HG02678 (cell line): ENCODE measurements around the gene NTRK2.
A peak's percentile ranks its signal among the peaks of the same experiment; 100 is the strongest.

ENCODE experiments used
- ATAC-seq: cut with Tn5 transposase; IDR thresholded peaks from one replicate; pipeline ENCODE4 v1.9.1; 2021; ENCODE audit warnings: mild to moderate bottlenecking, moderate library complexity; ENCODE audit not compliant: unreplicated experiment

NTRK2 gene

DNA sequence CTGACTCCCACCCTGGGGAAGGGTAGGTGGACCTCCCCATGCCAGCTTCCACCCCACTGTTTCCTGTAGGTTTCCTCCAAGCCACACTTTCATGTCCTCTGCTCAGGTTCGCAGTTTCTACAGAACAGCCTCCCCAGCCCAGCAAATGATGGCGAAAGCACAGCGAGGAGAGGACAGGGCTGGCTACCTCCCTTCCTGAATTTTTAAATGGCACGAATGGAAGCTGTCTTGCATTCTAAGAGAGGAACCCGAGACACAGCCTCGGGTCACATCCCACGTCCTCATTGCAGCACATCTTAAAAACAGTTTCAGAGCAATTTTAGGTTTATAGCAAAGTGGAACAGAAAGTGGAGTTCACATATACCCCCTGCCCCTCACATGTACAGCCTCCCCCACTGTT lies 330.3 kb downstream of the NTRK2 start:
- no peak for ATAC-seq

DNA sequence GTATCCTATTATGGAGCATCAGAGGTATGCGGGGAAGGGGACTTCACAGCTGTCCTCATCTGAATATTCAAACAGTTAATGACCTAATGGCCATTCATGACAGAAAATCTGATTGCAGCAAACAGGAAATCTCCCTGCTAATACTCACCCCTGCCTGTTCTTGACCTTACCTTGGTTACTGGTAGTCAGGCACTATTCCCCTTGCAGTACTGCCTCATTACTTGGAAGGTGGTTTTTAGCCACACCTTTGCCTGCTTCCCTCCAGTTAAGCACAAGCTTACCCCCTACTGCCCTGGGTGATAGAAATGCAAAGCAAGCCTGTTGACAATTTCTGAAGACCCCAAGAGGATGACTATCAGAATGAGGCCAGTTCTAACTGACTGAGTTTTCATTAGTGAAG lies 332.4 kb downstream of the NTRK2 start:
- ATAC-seq: no peak

DNA sequence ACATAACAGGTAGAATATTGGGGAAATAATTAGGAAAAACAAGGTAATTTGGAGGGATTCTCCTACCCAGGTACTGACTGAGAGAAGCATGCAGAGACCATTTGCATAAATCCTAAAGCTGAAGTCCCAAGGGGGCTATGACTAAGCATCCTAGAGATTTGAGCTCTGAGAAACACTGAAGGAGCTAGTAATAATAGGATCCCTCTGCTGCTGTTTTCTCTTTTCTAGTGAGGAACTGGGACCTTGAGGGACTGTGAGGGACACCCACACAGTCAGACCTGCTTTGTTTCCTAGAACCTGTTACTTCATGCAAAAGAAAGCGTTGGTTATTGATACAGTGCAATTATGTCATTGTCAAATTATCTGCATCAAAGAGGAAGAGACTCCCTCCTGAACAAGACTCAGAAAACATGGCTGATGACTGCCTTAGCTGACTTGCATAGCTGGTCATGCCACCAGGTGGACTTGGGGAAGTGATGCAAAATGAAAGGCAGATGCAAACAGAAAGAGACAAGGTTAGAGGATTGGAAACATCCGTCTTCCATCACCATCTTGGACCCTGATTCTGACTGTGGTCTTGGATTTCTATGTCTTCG lies 335.4 kb downstream of the NTRK2 start:
- no peak for ATAC-seq

DNA sequence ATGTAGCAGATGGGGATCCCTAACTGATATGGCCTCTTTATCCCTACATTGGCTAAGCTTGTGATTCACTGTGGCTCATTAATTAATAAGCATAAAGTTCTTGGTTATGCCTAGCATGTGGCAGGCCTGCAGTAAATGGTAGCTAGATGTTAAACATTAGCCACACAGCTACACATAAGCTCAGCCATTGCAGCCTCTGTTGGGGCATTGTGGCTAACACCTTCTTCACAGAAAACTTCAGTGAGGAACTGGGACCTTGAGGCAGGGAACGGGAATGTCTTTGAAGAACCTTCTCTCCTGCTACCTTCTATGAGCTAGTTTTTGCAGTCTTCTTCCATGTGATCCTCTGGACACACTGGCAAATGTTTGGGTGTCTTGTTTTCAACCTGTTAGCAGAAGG lies 338.2 kb downstream of the NTRK2 start:
- no peak for ATAC-seq

DNA sequence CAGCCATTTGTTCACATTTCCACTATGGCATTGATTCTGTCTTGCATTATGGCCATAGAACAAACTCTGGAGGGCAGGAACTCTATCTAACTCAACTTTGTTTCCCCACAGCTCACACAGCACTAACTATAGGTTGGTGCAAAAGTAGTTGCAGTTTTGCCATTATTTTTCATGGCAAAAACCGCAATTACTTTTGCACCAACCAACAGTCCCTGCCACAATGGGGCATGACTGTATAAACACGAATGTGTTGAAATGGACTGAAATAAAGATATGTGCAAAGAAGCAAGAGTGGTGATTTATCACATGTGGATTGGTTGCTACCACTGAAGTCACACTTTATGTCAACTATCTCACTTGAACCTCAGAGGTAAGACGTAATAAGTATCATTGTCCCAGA lies 338.7 kb downstream of the NTRK2 start:
- no peak for ATAC-seq

DNA sequence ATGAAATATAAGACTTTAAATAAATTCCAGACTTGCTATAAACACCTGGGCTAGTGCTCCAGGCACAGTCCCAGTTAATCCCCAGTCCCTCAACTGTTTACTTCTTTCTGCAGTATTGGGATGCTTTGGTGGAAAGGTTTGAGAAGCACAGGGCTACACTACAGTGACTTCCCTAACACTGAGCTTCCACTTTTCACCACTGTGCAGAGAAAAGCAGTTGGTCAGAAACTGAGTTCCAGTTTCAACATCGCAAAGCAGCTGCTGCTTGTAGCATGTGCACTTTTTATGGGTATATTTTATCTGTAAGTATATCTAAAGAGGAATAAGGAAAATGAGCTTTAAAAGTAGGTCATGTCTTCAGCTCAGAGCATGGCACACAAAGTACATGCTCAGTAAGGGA lies 339.7 kb downstream of the NTRK2 start:
- ATAC-seq: peak; percentile 93

DNA sequence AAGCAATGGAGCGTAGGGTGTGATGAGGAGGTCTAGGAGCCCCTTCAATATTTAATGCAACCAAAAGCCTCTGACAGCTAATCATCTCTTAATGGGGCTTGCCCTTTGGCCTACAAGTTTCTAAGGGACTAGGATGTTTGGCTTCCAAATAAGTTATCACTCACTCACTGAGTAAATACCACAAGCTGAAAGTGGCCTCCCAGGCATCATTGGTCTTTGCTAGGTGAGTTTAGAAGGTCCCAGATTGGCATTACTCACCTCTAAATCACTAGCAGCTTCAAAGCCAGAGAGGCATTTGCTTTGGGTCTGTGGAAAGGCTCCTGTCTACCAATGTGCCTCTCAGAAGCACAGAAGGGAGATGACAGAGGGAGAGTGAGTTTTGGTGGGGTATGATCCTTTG lies 344.2 kb downstream of the NTRK2 start:
- ATAC-seq: no peak

DNA sequence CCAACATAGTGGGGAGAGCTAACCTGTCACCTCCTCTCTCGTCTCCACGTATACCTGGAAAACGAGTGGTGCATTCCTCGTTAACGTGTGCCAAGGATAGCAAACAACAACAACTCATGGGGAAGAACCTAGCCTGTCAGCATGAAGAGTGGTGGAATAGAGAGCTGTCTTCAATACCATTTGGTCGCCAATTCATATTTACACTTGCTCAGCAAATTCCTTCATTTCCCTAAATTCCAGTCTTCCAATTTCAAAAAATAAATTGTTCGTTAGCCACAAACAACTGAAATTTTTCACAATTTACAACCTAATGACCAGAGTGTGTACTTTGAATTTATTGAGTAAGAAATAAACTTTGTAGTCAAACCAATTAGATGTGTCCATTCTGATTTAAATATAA lies 344.8 kb downstream of the NTRK2 start:
- no peak for ATAC-seq

DNA sequence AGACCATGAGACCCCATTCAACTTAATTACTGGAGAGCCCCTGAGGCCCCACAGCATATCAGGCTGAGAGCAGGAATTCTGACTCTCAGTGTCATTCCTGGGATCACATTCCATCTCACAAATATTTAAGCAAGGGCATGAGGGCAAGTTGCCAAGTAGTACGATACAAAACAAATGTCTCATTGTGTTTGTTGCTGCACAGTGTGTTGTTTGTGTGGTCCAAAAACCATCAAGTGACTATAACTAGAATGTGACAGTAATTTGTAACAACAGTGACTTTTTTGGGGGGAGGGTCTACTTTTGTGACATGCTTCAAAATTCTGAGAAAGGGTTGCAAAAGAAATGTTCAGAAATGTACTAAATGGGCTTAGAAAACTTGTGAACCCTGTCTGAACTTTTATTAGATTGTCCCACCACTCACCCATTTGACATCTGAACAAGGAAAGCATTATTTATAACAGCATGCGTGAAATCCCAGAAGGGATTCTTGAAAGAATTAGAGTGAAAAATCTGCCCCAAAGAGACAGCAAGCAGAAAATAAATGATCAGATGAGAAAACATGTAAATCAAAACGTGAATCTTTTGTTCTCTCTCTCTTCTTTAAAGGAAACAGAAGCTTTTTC lies 347.0 kb downstream of the NTRK2 start:
- no peak for ATAC-seq

DNA sequence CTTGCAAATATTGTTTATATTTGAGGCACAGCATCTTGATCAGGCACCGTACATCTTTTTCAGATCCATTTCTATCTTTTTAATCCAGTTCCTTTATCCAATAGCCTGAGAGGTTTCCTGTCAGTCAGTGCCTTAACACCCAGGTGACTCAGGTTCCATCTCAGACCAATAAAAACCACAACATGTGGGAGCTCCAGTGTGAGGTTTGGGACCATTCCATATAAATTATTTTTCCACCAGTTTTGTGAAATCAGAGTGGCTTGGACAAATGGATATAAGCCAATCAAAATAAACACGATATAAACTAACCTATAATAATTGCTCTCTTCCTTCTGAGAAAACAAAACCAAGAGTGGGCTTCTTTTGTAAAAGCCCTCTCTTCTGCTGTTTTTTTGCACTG lies 351.3 kb downstream of the NTRK2 start:
- no peak for ATAC-seq

DNA sequence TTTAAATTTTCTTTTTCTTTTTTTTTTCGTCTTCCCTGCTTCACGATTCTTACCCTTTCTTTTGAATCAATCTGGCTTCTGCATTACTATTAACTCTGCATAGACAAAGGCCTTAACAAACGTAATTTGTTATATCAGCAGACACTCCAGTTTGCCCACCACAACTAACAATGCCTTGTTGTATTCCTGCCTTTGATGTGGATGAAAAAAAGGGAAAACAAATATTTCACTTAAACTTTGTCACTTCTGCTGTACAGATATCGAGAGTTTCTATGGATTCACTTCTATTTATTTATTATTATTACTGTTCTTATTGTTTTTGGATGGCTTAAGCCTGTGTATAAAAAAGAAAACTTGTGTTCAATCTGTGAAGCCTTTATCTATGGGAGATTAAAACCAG lies 352.2 kb downstream of the NTRK2 start:
- no peak for ATAC-seq

DNA sequence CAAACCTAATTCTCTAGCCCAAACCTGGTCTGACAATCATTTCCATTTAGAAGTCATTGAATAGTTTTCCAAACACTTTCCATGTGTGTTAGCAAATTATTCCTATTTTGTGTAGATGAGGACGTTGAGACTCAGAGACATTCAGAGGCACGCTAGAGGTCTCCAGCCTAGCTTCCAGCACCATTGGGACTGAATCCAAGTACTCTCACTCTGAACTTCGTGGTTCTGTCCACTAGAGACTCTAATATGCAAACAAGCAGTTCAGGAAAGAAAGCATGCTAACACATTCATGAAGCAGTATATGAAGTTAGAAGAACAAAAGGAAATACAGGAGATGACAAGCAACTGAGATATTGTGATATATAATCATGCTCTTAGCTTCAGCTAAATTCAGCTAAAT lies 354.8 kb downstream of the NTRK2 start:
- no peak for ATAC-seq

DNA sequence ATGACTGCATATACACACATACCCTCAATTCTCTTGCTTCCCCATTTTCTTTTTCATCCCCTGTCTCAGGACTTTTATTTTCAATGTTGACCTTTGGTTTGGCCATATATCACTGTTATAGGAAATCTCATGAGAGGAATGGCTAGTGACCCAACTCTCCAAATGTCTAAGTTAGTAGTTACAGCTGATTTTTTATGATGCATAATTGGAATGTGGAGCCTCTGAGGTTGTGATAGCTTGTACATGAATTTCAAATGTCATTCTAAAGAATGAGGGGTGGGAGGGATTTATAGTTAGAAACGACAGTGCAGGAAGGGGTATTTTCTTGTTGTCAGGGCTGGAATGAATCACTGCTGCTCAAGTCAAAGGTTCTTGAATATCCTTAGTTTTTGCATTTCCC lies 356.1 kb downstream of the NTRK2 start:
- ATAC-seq: no peak

DNA sequence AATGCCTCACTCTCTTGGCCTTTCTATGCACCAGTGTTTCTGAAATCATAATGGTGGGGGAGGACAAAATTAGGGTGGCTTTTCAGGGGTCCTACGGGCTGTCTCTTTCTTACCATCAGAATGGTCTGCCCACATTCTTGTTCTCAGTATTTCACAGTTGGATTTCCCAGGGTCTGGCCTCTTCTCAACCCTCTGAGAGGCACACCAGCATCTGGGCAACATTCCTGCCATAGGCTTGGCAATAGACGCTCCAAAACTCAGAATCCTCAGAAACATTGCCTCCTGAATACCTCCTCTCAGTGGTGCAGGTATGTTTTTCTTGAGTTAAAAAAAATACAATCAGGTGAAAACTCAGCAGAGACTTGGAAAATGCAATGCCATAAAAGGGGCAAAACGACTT lies 358.3 kb downstream of the NTRK2 start:
- ATAC-seq: no peak

DNA sequence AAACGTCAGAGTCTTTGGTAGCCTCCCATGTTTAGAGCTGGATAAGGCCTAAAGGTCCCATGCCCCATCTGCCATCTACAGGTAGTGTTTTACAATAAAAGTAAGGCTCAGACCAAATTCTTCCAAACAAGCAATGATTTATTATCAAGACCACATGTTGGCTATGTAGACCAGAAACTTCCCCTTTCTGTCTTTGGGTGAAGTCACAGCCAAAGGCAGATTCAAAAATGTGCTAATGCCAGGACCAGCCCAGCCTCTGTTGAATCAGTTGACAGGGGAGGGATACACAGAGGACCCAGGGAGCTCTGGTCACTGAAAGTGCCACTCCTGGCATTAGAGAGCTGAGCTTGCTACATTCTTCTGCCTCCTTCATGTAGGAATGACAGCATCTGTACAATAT lies 360.8 kb downstream of the NTRK2 start:
- no peak for ATAC-seq

DNA sequence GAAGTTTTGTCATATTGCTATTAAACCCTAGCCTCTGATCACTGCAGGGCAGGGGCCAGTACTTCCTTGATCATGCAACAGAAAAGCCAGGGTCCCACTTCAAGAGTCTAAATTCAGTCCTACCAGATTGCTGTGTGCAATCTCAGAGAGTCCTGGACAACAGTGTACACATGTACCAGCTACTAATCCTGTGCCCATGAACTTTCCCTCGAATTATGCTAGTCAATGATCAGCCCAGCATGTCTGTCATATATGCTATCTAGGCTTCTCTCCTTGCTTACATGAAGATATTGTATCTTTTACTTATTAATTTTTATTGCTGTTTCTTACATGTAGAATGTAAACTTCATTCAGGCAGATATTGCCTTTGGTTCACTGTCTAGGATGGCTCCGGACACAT lies 367.0 kb downstream of the NTRK2 start:
- ATAC-seq: no peak

DNA sequence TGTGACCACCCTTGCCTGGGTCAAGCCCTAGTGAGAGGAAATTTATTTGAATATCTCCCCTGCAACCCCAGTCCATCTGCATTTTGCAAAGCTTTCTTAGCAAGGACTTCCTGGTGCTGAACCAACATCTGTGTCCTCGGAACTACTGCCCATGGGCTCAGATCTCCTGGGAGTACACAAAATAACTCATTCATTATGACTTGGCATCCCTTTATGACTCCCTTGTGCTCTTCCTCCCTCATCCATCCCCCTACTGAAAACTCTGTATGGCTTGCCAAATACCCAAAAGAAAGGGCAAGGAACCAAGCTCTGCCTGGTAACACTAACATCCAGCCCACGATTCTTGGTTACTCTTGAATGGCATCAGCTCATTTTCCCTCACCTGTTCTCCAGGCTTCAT lies 368.5 kb downstream of the NTRK2 start:
- no peak for ATAC-seq

DNA sequence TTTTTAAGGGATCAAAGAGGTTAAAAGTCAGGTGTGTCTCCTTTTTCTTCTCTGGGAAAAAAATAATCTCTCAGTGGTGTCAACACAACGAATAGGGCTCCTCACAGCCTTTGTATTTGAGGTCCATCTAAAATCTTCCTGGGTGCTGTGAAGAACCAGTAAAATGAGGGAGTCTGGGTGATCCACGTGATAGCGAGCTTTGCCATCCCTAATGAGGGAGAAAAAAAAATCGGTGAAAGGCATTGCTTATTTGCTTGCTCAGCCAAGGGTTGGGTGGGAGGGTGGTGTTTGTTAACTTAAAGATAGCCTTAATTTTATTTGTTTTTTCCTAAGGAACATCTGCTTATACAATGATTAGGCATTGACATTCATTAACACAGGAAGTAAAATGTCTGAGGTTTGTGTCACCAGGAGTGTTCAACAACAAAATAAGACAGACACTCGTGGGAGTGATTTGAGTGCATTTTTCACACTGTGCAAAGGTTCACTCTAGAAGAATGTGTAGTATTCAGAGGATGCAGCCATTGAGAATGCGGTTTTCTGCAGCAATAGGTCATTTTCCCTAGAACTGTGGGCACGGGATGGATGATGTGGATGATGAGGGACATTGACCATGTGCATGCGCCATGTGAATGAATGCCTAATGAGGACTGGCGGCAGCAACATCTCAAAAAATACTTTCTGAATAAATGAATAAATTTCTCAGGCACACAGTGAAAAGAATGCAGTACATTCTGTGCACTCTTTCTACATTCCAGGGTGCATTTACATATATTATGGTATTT lies 369.5 kb downstream of the NTRK2 start:
- no peak for ATAC-seq

DNA sequence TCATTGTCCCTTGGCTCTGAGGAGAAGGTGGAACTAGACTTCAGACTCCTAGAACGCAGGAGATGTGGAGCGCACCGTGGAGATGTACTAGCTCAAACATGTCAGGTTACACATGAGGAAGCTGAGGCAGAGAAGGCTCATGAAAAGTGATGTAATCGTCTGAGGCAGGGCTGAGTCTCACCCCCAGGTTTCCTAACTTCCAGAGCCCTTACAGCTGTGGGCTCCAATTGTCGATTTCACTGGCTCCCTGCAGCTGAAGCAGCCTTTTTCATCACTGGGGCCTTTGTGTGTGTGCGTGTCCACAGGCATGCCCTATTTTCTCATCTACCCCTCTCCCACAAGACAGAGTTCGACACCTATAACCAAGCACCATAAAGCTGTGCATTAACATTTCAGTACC lies 370.6 kb downstream of the NTRK2 start:
- ATAC-seq: no peak

DNA sequence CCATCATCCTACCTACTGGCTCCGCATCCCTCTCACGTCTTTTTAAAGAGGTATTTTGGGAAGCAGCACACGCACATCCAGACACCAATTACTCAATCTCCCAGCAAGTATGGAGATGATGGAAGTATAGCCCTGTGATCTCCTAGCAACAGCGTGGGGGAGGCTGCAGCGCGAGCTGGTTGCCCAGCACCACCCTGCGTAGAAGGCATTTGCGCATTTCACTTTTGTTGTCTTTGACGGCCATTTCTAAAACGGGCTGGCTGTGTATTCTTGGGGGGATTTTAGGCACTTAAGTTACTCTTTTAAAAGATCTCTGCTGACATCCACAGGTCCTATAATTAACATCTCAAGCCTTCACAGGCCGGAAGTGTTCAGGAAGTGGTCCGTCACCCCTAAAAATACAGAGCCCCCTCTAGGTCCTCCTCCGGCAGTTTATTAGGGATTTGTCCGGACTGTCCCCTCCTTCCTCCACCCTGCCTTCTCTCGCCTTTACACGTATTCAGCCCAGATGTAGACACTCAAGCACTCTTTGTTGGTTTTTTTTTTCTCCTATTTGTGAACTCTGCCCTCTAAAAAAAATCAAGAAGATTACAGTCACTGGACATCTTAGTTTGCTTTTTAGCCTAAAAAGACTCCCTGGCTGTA lies 371.4 kb downstream of the NTRK2 start:
- ATAC-seq: no peak

DNA sequence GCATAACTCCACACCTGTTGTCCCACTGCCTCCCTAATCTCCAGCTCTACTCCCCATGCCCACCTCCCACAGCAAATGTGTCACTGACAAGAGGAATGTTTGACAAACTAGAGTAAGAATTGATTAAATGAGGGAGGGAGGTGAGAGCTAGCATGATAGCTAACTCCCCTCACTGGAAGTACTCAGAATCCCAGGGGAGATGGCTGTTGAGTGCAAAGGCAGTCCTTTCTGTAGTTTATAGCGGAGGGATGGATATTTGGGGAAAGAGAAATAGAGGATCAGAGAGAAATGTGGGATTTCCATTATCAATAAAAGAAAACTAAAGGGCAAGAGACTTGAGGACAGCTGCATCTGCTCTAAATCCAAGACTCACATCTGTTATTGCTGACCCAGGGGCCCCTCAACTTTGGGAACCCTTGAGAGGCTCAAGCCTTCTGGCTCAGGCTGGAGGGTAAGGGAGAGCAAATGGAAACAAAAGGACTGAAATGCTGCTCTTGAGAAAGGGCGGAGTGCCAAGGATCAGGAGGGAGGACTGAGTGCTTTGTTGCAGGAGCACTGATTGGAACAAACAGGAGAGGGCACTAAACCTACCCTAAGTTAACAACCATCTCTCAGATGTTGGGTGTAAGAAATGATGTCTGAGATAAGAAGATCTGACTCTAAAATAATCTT lies 372.1 kb downstream of the NTRK2 start:
- ATAC-seq: no peak
